ENCODE data around the gene PTGS1. TPM values are rescaled to one million over a fixed set of nuclear protein-coding genes. Genes with fewer than 3 reads are reported as not detected.
A peak's percentile ranks its signal among the peaks of the same experiment; 100 is the strongest.
"Not testable (repeated sequence)": the region's sequence is repeated elsewhere in the genome, so short reads cannot be mapped to it uniquely, and the experiment has no call there.

PTGS1 gene
- total RNA-seq, 1 donor from 2014 or later: 0.97 TPM

DNA sequence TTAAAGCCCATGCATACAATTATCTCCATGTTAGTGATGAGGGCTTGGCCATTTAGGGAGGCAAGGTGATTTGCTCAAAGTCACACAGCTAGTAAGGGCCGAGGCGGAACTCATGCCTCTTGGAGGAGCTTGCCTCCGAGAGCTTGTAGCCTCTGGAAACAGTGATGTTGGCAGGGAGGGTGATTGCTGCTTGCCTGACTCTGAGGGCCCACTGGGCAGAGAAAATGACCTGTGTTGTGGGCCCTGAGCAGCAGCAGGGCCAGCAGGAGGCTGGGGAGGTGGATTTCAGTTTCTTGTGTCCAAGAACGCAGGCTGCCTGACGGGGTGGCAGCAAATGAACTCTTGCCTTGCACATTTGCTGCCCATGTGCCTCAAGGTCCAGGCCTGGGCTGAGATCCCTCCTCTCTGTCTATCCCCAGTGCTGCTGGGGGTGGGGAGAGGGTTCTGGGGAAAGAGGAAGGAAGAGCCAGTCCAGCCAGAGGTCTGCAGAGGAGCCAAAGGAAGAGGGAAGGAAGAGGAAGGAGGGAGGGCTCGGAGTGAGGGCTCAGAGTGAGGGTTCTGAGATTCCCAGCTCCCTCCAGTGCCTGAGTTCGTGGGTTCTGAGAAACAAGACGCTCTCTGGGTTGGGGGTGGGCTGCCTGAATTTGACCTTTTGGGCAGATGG is 16.2 kb upstream of the PTGS1 start:
- H3K4me1 Mint-ChIP-seq (ENCODE audit: low read depth): peaks cover under 1% of the 10 kb centered on the region
- no peak overlapping the region for H3K27ac Mint-ChIP-seq (ENCODE audit: unreplicated experiment)
- peak; percentile 57 for DNase-seq (ENCODE audit: low spot score)
- H3K9me3 Mint-ChIP-seq (ENCODE audit: low read depth): peaks cover 8% of the 10 kb centered on the region
- no peak overlapping the region for H3K4me3 Mint-ChIP-seq (ENCODE audit: unreplicated experiment)
- peaks cover 12% of the 10 kb centered on the region for H3K27me3 Mint-ChIP-seq (ENCODE audit: low read depth)
- no peaks in the 10 kb centered on the region for H3K36me3 Mint-ChIP-seq (ENCODE audit: low read depth)
- TF ChIP-seq, protein P1, sequence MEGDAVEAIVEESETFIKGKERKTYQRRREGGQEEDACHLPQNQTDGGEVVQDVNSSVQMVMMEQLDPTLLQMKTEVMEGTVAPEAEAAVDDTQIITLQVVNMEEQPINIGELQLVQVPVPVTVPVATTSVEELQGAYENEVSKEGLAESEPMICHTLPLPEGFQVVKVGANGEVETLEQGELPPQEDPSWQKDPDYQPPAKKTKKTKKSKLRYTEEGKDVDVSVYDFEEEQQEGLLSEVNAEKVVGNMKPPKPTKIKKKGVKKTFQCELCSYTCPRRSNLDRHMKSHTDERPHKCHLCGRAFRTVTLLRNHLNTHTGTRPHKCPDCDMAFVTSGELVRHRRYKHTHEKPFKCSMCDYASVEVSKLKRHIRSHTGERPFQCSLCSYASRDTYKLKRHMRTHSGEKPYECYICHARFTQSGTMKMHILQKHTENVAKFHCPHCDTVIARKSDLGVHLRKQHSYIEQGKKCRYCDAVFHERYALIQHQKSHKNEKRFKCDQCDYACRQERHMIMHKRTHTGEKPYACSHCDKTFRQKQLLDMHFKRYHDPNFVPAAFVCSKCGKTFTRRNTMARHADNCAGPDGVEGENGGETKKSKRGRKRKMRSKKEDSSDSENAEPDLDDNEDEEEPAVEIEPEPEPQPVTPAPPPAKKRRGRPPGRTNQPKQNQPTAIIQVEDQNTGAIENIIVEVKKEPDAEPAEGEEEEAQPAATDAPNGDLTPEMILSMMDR (IDR thresholded peaks at IDR 0.05): no peak

DNA sequence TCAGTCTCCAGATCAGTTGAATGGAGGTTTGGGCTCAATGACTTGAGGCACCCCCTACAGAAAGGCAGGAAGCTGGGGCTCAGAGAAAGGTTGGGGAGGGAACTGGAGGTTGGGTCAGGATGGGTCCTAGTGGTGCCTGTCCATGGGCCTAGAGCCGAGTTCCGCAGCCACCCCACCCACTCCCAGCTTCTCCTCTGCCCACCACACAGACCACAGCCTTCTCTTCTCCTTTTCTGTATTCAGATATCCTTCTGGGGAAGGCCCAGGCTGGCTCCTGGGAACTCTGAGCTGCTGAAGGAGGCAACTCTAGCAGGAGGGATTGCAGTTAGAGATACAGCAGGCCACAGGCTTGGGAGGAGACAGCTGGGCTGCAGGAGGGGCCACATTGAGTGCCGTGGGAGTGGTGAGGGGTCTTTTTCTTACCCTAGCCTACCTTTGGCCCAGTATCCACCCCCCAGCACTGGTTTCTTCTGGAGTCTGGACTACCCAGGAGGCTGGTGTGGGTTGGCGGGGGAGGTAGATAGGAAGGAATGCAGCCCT is 15.4 kb upstream of the PTGS1 start:
- DNase-seq (ENCODE audit: low spot score): peak; percentile 59
- Mint-ChIP-seq H3K4me1 (ENCODE audit: low read depth) (peaks cover 8% of the 10 kb centered on the region), H3K36me3 (ENCODE audit: low read depth) (no peaks in the 10 kb centered on the region), H3K4me3 (ENCODE audit: unreplicated experiment) (no peak overlapping the region), H3K9me3 (ENCODE audit: low read depth) (peaks cover 11% of the 10 kb centered on the region), H3K27me3 (ENCODE audit: low read depth) (peaks cover 6% of the 10 kb centered on the region), H3K27ac (ENCODE audit: unreplicated experiment) (no peak overlapping the region)
- TF ChIP-seq, protein P1 (IDR thresholded peaks at IDR 0.05): no peak

DNA sequence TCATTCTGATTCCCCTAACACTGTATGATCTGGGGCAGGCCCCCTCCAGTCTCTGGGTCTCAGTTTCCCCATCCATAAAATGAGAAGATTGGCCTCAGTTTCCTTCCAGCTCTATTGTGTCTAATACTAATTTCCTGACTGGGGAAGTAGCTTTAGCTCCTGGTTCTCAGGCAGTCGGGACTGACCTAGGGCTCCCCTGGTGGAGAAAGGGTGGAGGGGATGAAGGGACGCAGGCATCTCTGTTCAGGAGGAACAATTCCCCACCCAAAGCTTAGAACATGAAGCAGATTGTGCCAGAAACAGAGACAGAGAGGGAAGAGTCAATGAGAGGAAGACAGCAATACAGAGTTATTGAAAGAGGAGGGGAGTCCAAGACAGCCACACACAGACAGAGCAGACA is 14.2 kb upstream of the PTGS1 start:
- Mint-ChIP-seq H3K27ac (ENCODE audit: unreplicated experiment) (no peak overlapping the region), H3K27me3 (ENCODE audit: low read depth) (peaks cover 6% of the 10 kb centered on the region)
- DNase-seq (ENCODE audit: low spot score): peak; percentile 29

DNA sequence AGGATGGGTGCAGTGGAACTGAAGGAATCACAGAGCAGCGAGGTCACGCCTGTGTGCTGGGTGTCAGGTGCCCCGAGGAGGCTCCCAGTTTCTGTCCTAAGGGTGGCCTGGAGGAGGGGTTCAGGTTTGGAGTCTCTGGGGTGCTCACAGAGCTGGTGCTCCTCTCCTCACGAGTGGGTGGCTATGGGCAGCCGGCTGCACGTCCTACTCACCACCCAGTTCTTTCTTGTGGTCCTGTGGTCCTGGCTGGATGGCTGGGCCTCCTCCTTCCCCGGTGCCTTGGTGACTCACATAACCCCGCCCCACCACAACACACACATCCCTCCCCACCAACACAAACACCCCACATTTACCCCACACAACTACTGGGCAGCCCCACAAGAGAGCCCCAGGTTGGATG is 9.9 kb upstream of the PTGS1 start:
- TF ChIP-seq, protein P1 (IDR thresholded peaks at IDR 0.05): no peak
- Mint-ChIP-seq H3K4me3 (ENCODE audit: unreplicated experiment) (no peak overlapping the region), H3K36me3 (ENCODE audit: low read depth) (no peaks in the 10 kb centered on the region), H3K9me3 (ENCODE audit: low read depth) (peaks cover 8% of the 10 kb centered on the region), H3K27me3 (ENCODE audit: low read depth) (peaks cover 2% of the 10 kb centered on the region), H3K27ac (ENCODE audit: unreplicated experiment) (no peak overlapping the region), H3K4me1 (ENCODE audit: low read depth) (peaks cover 16% of the 10 kb centered on the region)
- DNase-seq (ENCODE audit: low spot score): peak; percentile 67

More for the DNA sequence above, 14.2 kb upstream of the PTGS1 start:
- TF ChIP-seq, protein P1 (IDR thresholded peaks at IDR 0.05): peak; percentile 49
- Mint-ChIP-seq H3K4me1 (ENCODE audit: low read depth) (peaks cover 16% of the 10 kb centered on the region), H3K4me3 (ENCODE audit: unreplicated experiment) (no peak overlapping the region), H3K36me3 (ENCODE audit: low read depth) (no peaks in the 10 kb centered on the region), H3K9me3 (ENCODE audit: low read depth) (peaks cover 11% of the 10 kb centered on the region)

DNA sequence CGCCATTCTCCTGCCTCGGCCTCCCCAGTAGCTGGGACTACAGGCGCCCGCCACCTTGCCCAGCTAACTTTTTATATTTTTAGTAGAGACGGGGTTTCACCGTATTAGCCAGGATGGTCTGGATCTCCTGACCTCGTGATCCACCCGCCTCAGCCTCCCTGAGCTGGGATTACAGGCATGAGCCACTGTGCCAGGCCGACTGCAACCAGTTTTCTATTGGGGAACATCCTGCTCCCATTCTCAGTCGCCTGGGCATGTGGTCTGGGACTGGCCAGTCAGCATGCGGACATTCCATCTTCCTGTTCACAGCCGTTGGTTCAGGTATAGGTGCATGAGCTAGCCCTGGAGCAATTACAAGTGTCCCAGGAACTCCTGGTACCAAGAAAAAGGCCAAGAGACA is 7.7 kb upstream of the PTGS1 start:
- not testable (repeated sequence) for H3K36me3 Mint-ChIP-seq (ENCODE audit: low read depth); H3K27ac Mint-ChIP-seq (ENCODE audit: unreplicated experiment); H3K4me3 Mint-ChIP-seq (ENCODE audit: unreplicated experiment); H3K9me3 Mint-ChIP-seq (ENCODE audit: low read depth); H3K27me3 Mint-ChIP-seq (ENCODE audit: low read depth)
- DNase-seq (ENCODE audit: low spot score): peak; percentile 54
- peaks cover 16% of the 10 kb centered on the region for H3K4me1 Mint-ChIP-seq (ENCODE audit: low read depth)

Measured in chondrocyte (in vitro differentiated cells).